Superior temporal gyrus (tissue), 1 donor: ENCODE data around the gene PDLIM5.
"Not testable (repeated sequence)": the region's sequence is repeated elsewhere in the genome, so short reads cannot be mapped to it uniquely, and the experiment has no call there.

ENCODE experiments used
- DNase-seq: peaks from one replicate; pipeline ENCODE4 v3.0.0-alpha.2; 2016; ENCODE audit errors: extremely low spot score

The PDLIM5 gene

GRCh38 chr4:94595880-94596483 is 144.2 kb downstream of the PDLIM5 start:
- peak; percentile 81 for DNase-seq

GRCh38 chr4:94598758-94599157 is 147.0 kb downstream of the PDLIM5 start:
- DNase-seq, result no peak

- DNase-seq, result no peak
Observed at GRCh38 chr4:94603170-94603747, 151.5 kb downstream of the PDLIM5 start.

- no peak for DNase-seq
Observed at GRCh38 chr4:94605241-94605805, 153.6 kb downstream of the PDLIM5 start.

GRCh38 chr4:94610145-94610544 is 158.4 kb downstream of the PDLIM5 start:
- DNase-seq, result no peak

GRCh38 chr4:94613248-94613647 is 161.5 kb downstream of the PDLIM5 start:
- no peak for DNase-seq

GRCh38 chr4:94615451-94615850 is 163.7 kb downstream of the PDLIM5 start:
- no peak for DNase-seq

- peak; percentile 84 for DNase-seq
Observed at GRCh38 chr4:94621491-94622080, 169.8 kb downstream of the PDLIM5 start.

GRCh38 chr4:94623126-94623911 is 171.6 kb downstream of the PDLIM5 start:
- DNase-seq, result no peak

GRCh38 chr4:94626942-94627341 is 175.2 kb downstream of the PDLIM5 start:
- DNase-seq, result no peak

GRCh38 chr4:94629058-94629457 is 177.3 kb downstream of the PDLIM5 start:
- DNase-seq, result not testable (repeated sequence)

- no peak for DNase-seq
Observed at GRCh38 chr4:94629837-94630236, 178.1 kb downstream of the PDLIM5 start.

GRCh38 chr4:94634271-94634670 is 182.5 kb downstream of the PDLIM5 start:
- DNase-seq, result no peak

- no peak for DNase-seq
Observed at GRCh38 chr4:94635177-94635576, 183.4 kb downstream of the PDLIM5 start.

GRCh38 chr4:94636004-94636403 is 184.3 kb downstream of the PDLIM5 start:
- DNase-seq, result no peak

- no peak for DNase-seq
Observed at GRCh38 chr4:94639298-94639697, 187.6 kb downstream of the PDLIM5 start.

GRCh38 chr4:94640151-94640550 is 188.4 kb downstream of the PDLIM5 start:
- no peak for DNase-seq

- no peak for DNase-seq
Observed at GRCh38 chr4:94641702-94642560, 190.2 kb downstream of the PDLIM5 start.

GRCh38 chr4:94642561-94642866 is 190.8 kb downstream of the PDLIM5 start:
- no peak for DNase-seq

GRCh38 chr4:94648699-94649098 is 197.0 kb downstream of the PDLIM5 start:
- DNase-seq, result no peak

- DNase-seq, result no peak
Observed at GRCh38 chr4:94649381-94650133, 197.8 kb downstream of the PDLIM5 start.
